Heart left ventricle (tissue), 13 donors: ENCODE measurements around the gene SIN3A.

Experiments used
- POLR2A ChIP-seq, 2 donors: fragments of 450-650 bp; IDR thresholded peaks; one replicate each; pipeline ENCODE4 v1.6.1; 2017; ENCODE audit warnings: antibody characterized with exemption in 2 of 2, mild to moderate bottlenecking in 2 of 2, moderate library complexity in 2 of 2
- TF ChIP-seq, protein P1 (sequence below), 12 donors: fragments of 200-600 bp; sonication (generic) in 4 of 12; IDR thresholded peaks; one replicate each; pipeline versions ENCODE4 v1.5.0 to v1.8.0; 2018 to 2022; ENCODE audit warnings: antibody characterized with exemption in 12 of 12, mild to moderate bottlenecking in 5 of 12
- donor health status: ischemic (EF 13 %, LVEDD 7.1; RV severe dilation, severe dysfunction).
- donor health status: DM: no; HTN: yes; CAD: no.
- donor health status: DM: no; HTN: no; CAD: no.
- donor health status: ischemic (EF 25% LVEDD 6.9; RV normal size, moderate dysfunction).
- donor health status: ischemic (EF 25% LVEDD 5.7; RV mildly dilated, moderate dysfunction).
- donor health status: ischemic (EF 35%, LVEDD 5.7; RV mildly dilated, moderate dysfunction).
- donor health status: nonischemic (EF 11% LVEDD 7.7; RV severe dilation, severe dysfunction).
- donor health status: DM: yes; HTN: yes; CAD: no.
- donor health status: PGD.
- donor health status: ischemic (EF 29% LVEDD 5.4; RV normal size, mild dysfunction).
- donor health status: nonischemic (EF 23%, LVEDD 6.1; RV moderate dilation, normal function).

DNA sequence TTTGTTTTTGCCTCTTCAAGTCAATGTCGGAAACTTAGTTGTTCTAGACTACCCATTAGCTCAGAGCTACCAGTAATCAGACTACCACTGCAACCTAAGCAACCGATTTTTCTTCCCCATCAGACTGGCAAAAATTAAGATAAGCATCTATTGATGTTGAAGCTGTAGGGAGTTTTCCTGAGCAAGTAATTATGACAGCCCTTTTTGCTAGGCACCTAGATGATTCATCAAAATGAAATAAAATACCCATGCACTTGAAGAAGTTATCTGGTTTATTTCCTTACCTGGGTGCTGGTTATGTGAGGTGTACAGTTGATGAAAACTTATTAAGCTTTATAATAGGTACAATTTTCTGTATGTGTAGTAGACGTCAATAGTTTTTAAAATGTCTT lies 116.2 kb downstream of the SIN3A start:
- TF ChIP-seq, protein P1, sequence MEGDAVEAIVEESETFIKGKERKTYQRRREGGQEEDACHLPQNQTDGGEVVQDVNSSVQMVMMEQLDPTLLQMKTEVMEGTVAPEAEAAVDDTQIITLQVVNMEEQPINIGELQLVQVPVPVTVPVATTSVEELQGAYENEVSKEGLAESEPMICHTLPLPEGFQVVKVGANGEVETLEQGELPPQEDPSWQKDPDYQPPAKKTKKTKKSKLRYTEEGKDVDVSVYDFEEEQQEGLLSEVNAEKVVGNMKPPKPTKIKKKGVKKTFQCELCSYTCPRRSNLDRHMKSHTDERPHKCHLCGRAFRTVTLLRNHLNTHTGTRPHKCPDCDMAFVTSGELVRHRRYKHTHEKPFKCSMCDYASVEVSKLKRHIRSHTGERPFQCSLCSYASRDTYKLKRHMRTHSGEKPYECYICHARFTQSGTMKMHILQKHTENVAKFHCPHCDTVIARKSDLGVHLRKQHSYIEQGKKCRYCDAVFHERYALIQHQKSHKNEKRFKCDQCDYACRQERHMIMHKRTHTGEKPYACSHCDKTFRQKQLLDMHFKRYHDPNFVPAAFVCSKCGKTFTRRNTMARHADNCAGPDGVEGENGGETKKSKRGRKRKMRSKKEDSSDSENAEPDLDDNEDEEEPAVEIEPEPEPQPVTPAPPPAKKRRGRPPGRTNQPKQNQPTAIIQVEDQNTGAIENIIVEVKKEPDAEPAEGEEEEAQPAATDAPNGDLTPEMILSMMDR (IDR thresholded peaks at IDR 0.05), result no peak
- TF ChIP-seq POLR2A (IDR thresholded peaks at IDR 0.05), result no peak
